Activated CD4-positive, alpha-beta T cell treated with anti-CD3 and anti-CD28 coated beads, Interleukin-2, amount 10 ng/mL, durations not matched to agents 7 days and 5 days (primary cell): ENCODE data around the gene TMEM141. TPM values are rescaled to one million over a fixed set of nuclear protein-coding genes. Genes with fewer than 3 reads are reported as not detected.

Experiments
- CTCF ChIA-PET: fragments of 350-600 bp; sonication (Branson Sonifier 250); formaldehyde crosslinking; loops from one replicate; lab custom pipeline; 2021; ENCODE audit warnings: antibody characterized with exemption; lab: Charles Lee
- POLR2A ChIA-PET: fragments of 350-600 bp; sonication (Branson Sonifier 250); formaldehyde crosslinking; loops from one replicate; lab custom pipeline; 2021; ENCODE audit warnings: antibody characterized with exemption; lab: Charles Lee
- DNase-seq: peaks from one replicate; pipeline ENCODE4 v3.0.0-alpha.2; 2020
- H3K27ac Mint-ChIP-seq: one replicate; pipeline ENCODE4 v1.8.0; 2021; ENCODE audit warnings: mild to moderate bottlenecking, moderate library complexity, mixed read lengths
- H3K27me3 Mint-ChIP-seq: one replicate; pipeline ENCODE4 v1.8.0; 2021; ENCODE audit warnings: mixed read lengths
- H3K36me3 Mint-ChIP-seq: one replicate; pipeline ENCODE4 v1.8.0; 2021; ENCODE audit warnings: low read depth, mixed read lengths
- H3K4me1 Mint-ChIP-seq: one replicate; pipeline ENCODE4 v1.8.0; 2021; ENCODE audit warnings: mixed read lengths
- H3K4me3 Mint-ChIP-seq: one replicate; pipeline ENCODE4 v1.8.0; 2021; ENCODE audit warnings: mild to moderate bottlenecking, moderate library complexity, mixed read lengths
- H3K9me3 Mint-ChIP-seq: one replicate; pipeline ENCODE4 v1.8.0; 2021; ENCODE audit warnings: mixed read lengths
- total RNA-seq, 2 experiments: library from RNA; stranded (reverse); gene quantifications; one replicate each; pipeline ENCODE4 v1.2.3, GENCODE V29; 2021

The TMEM141 gene
- total RNA-seq, 2 experiments from 2014 or later, result 28.5 to 38.5 TPM

DNA sequence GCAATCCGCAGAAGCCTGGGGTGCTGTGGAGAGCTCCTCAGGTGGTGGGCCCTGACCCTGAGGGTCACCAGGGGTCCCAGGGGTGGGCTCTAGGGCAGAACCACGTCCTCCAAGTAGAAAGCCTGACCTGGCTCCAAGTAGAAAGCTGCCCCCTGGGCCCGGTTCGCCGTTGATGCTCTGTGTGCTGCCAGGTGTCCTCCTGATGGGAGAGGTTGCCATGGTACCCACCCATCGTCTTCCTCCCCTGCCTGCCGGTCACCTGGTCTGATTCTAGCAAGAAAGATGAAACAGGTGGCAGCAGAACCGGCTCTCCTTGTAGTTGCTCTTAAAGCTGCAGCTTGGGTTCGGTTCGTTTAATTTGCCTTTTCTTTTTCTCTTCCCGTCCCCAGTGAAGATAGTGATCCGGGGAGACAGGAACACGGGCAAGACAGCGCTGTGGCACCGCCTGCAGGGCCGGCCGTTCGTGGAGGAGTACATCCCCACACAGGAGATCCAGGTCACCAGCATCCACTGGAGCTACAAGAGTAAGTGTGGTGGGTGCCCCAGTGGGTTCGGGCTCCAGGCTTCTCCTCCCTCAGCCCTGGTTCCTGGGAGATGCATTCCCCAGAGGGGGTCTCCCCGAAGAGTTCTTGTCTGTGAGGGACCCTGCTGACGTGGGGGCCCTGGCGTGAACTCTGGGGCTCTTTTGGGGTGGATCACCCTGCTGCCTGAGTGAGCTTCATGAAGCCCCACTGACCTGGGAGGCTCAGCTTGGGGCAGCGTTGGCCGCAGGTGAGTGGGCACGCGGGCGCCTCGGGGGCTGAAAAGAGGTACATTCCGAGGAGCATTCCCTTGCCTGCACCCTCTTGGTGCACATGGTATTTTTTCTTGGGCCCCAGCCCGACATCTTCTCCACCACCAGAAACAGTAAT is 32.2 kb downstream of the TMEM141 start:
- Mint-ChIP-seq H3K27ac (no peak overlapping the region), H3K4me3 (no peak overlapping the region), H3K9me3 (no peaks in the 10 kb centered on the region), H3K27me3 (no peaks in the 10 kb centered on the region), H3K36me3 (peaks cover 12% of the 10 kb centered on the region), H3K4me1 (peaks cover 7% of the 10 kb centered on the region)
- ChIA-PET POLR2A (no interaction called here), CTCF (interaction anchor here (0.7 to 1.9 kb wide), 3 partner anchors 12 to 173 kb away, joined by 3 to 5 read pairs (median 5); no protein-coding TSS in a partner anchor)
- DNase-seq, result no peak

DNA sequence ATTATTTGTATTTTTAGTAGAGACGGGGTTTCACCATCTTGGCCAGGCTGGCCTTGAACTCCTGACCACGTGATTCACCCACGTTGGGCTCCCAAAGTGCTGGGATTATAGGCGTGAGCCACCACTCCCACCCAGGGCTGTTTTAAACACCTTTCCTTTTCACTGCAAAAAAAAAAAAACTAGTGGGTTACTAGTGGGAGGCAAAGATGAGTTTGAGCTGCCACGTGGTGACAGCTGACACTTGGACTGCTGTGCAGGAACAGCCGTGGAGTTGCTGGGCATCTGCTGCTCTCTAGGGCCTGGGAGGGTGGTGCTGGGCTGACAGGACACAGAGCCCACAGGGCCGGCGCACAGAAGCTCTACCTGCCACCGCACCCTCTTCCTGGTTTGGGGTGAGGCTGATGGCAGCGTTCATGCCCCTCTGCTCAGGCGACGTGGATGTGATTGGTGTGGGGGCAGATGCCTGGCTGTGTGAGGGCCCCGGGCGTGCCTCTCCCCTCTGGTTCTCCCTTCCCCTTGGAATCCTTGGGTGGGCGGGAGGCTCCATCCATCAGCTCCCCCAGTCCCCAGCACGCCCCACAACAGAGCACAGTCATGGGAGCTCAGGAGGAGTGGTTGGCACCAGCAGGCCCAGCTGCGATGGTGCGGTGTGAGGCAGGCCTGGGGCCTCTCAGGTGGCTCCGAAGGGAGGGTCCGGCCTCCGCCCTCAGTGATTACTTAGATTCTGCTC is 33.5 kb downstream of the TMEM141 start:
- ChIA-PET POLR2A (no interaction called here), CTCF (interaction anchor here (0.6 to 0.7 kb wide), 3 partner anchors 76 to 322 kb away, joined by 3 to 4 read pairs (median 3); no protein-coding TSS in a partner anchor)
- H3K9me3 Mint-ChIP-seq, result no peaks in the 10 kb centered on the region
- no peak for DNase-seq
- no peak overlapping the region for H3K27ac Mint-ChIP-seq
- H3K4me3 Mint-ChIP-seq, result no peak overlapping the region
- H3K36me3 Mint-ChIP-seq, result peaks cover 12% of the 10 kb centered on the region
- H3K27me3 Mint-ChIP-seq, result no peaks in the 10 kb centered on the region
- peaks cover 7% of the 10 kb centered on the region for H3K4me1 Mint-ChIP-seq

DNA sequence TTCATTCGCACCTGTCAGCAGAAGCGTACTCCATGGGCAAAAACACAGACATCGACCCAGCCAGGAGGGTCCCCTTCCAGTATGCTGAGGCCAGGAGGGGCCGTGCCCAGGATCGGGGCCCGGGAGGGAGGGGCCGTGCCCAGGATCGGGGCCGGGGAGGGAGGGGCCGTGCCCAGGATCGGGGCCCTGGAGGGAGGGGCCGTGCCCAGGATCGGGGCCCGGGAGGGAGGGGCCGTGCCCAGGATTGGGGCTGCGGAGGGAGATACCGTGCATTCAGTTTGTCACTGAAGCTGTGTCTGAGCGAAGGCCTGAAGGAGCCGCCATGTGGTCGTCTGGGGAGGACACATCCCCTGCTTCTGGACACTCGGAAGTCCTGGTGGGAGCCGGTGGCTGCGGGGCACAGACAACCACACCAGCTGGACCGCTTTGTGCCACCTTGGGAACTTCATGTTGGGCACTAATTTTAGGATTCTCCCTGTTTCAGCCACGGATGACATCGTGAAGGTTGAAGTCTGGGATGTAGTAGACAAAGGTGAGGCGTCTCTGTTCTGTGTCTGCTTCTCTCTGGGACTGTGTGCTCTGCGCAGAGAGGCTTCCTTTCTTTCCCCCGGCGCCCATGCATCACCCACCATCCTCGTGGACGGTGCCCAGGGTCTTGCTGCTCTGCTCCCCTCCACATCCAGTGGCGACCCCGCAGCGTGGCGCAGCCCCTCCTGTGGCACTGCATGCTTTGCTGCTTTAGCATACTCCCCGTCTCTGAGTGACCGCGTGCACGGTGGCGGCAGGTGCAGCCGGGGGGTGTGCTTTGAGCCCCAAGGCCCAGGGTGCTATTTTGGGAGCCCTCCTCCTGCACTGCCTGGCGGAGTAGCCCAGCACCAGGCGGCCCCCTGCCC is 34.4 kb downstream of the TMEM141 start:
- H3K4me3 Mint-ChIP-seq, result no peak overlapping the region
- peaks cover 7% of the 10 kb centered on the region for H3K4me1 Mint-ChIP-seq
- POLR2A ChIA-PET, result no interaction called here
- DNase-seq, result no peak
- no peaks in the 10 kb centered on the region for H3K9me3 Mint-ChIP-seq
- H3K27ac Mint-ChIP-seq, result no peak overlapping the region
- CTCF ChIA-PET, result interaction anchor here (0.6 to 1.0 kb wide), 2 partner anchors 26 to 135 kb away, joined by 3 read pairs; no protein-coding TSS in a partner anchor
- H3K36me3 Mint-ChIP-seq, result peaks cover 12% of the 10 kb centered on the region
- H3K27me3 Mint-ChIP-seq, result no peaks in the 10 kb centered on the region

DNA sequence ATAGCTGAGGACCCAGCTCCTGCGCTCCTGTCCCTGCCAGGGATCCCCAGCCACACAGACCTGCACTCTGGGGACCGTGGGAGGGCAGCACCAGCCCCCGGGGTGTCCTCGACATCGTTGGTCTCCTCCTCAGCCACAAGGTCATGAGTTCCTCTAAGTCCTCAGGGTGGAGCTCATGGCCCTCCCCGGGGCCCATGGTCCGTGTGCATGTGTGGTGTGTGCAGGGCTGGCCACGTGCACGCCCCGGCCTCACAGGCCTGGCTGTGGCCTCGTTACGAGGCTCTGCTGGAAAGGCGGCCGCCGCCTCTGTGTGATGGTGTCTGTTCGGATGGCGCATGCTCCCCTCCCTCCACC is 35.0 kb downstream of the TMEM141 start:
- CTCF ChIA-PET, result interaction anchor here (0.6 to 1.0 kb wide), 2 partner anchors 27 to 134 kb away, joined by 3 read pairs; no protein-coding TSS in a partner anchor

DNA sequence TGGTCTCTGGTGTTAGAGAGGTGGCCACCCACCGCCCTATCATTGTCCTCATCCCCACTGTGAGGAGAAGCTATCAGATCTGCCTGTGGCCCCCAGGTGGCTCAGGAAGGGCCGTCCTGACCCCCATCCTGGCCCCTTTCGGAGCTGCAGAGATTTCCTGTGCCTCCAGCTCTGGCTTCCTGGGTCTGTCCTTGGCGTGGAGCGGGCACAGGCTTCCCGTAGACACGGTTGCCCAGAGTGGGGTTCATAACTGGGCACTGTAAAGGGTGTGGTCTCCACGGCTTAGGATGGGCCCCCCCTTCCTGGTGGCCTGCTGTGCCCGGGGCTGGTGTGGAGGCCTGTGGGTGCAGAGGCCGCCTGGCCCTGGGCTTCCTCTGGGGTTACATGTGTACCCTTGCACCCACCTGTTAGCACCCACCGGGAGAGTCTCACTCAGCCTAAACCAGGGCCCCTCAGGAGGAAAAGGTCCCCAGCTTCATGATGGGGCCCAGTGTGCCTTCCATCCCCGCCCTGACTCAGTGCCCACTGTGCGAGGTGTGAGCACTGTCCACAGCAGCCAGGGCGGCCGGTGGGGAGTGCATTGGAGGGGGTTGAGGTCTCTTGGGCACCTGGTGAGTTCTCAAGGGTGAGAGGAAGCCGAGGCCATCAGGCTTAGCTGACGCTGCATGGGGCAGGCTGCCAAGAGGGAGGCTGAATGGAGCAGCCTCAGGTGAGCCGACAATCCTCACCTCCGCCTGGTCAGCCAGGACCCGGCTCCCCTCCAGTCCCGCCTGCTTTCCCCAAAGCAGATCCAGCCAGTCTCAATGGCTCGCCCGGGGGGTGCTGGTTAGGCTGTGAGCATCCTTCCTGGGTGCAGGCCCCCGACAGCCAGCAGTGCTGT is 35.8 kb downstream of the TMEM141 start:
- Mint-ChIP-seq H3K27ac (no peak overlapping the region), H3K4me1 (no peaks in the 10 kb centered on the region), H3K27me3 (no peaks in the 10 kb centered on the region), H3K9me3 (no peaks in the 10 kb centered on the region), H3K4me3 (no peak overlapping the region), H3K36me3 (peaks cover 10% of the 10 kb centered on the region)
- DNase-seq, result no peak
- ChIA-PET CTCF (interaction anchor here (1.0 to 3.1 kb wide), 3 partner anchors 15 to 55 kb away, joined by 3 to 19 read pairs (median 4); partner anchors contain the start of gene AJM1), POLR2A (no interaction called here)

More for the DNA sequence above, 35.0 kb downstream of the TMEM141 start:
- POLR2A ChIA-PET, result no interaction called here
- Mint-ChIP-seq H3K27ac (no peak overlapping the region), H3K4me1 (peaks cover under 1% of the 10 kb centered on the region), H3K9me3 (no peaks in the 10 kb centered on the region), H3K27me3 (no peaks in the 10 kb centered on the region), H3K4me3 (no peak overlapping the region), H3K36me3 (peaks cover 9% of the 10 kb centered on the region)
- no peak for DNase-seq

DNA sequence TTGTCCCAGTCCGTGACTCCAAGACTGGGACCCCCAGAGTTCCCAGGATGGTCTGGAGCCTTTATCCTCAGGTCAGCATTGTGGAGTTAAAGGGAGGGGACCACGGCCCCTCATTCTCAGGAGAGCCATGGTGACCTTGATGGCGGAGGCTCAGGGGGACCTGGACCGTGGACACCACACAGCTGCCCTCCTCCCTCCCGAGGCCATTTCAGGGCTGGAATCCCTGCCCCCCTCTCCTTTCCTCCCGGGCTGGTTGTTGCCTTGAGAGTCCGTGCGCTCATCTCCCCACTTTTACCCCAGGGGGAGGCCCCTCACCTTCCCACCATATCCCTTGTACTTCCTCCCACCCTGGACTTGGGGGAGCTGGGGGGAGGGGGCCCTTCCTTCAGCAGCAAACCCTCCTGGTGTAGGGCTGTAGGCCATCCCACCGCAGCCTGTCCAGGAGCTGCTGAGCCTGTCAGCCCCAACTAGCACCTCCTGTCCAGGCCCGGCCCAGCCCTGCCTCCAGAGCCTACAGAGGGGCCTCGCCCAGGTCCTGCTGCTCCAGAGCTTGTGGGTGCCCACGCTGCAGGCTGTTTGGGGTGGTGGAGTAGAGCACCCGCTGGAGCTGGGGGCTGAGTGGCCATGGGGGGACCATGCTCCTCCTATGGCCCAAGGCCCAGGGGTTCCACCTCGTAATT is 36.8 kb downstream of the TMEM141 start:
- Mint-ChIP-seq H3K4me3 (no peak overlapping the region), H3K9me3 (no peaks in the 10 kb centered on the region), H3K4me1 (no peaks in the 10 kb centered on the region), H3K27ac (no peak overlapping the region), H3K36me3 (peaks cover 12% of the 10 kb centered on the region), H3K27me3 (no peaks in the 10 kb centered on the region)
- ChIA-PET CTCF (interaction anchor here (1.6 to 3.1 kb wide), 2 partner anchors 14 to 54 kb away, joined by 4 to 19 read pairs; partner anchors contain the start of gene AJM1), POLR2A (no interaction called here)
- DNase-seq, result no peak

DNA sequence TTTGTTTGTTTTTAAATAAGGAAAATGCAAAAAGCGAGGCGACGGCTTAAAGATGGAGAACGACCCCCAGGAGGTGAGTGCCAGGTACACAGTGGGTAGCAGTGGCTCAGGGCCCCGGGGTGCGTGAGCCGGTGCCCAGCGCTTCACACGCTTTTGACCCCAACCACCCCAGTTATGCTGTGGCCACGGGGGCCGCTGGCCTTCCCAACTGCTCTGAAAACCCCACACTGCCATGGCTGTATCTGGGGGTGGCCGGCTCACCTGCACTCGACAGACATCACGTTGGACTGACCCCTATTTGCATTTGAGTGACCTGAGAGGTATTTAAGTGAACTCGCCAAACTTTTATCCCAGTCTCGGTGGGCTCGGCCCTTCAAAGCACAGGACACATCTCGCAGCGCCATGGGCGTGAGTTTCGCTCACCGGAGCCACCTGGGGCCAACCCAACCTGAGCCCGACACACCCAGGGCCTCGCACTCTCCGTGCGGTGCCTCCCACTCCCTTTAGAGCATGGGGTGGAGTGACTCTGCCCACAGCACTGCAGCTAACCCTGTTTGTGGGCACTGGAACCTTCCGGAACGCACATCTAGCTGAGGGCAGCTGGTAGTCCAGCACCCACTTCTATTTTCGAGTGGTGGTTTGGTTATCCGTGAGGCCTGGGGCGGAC is 37.5 kb downstream of the TMEM141 start:
- no peaks in the 10 kb centered on the region for H3K27me3 Mint-ChIP-seq
- ChIA-PET CTCF (interaction anchor here (0.6 to 3.1 kb wide), 4 partner anchors 14 to 264 kb away, joined by 3 to 19 read pairs (median 4); partner anchors contain the start of gene AJM1), POLR2A (no interaction called here)
- no peak for DNase-seq
- H3K27ac Mint-ChIP-seq, result no peak overlapping the region
- H3K9me3 Mint-ChIP-seq, result no peaks in the 10 kb centered on the region
- H3K4me1 Mint-ChIP-seq, result no peaks in the 10 kb centered on the region
- H3K36me3 Mint-ChIP-seq, result peaks cover 12% of the 10 kb centered on the region
- no peak overlapping the region for H3K4me3 Mint-ChIP-seq

DNA sequence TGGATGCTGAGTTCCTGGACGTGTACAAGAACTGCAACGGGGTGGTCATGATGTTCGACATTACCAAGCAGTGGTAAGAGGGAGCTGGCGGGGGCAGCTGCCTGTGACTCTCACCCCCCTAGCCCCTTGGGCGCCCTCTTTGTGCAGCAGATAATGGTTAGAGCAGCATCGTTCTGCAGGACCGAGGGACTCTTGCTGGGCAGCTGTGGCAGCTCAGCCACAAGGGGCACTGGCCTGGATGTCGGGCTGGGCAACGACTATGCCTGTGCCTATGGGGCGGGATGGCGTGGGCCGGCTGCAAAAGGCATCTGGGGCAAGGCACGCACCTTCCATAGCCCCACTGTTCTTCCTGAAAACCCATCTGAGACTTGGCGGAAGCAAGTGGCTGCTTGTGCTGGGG is 38.3 kb downstream of the TMEM141 start:
- no peak for DNase-seq
- Mint-ChIP-seq H3K9me3 (no peaks in the 10 kb centered on the region), H3K4me1 (no peaks in the 10 kb centered on the region), H3K27ac (no peak overlapping the region), H3K36me3 (peaks cover 12% of the 10 kb centered on the region), H3K4me3 (no peak overlapping the region), H3K27me3 (no peaks in the 10 kb centered on the region)
- ChIA-PET CTCF (interaction anchor here (0.6 to 3.1 kb wide), 3 partner anchors 13 to 263 kb away, joined by 3 to 19 read pairs (median 5); partner anchors contain the start of gene AJM1), POLR2A (no interaction called here)

DNA sequence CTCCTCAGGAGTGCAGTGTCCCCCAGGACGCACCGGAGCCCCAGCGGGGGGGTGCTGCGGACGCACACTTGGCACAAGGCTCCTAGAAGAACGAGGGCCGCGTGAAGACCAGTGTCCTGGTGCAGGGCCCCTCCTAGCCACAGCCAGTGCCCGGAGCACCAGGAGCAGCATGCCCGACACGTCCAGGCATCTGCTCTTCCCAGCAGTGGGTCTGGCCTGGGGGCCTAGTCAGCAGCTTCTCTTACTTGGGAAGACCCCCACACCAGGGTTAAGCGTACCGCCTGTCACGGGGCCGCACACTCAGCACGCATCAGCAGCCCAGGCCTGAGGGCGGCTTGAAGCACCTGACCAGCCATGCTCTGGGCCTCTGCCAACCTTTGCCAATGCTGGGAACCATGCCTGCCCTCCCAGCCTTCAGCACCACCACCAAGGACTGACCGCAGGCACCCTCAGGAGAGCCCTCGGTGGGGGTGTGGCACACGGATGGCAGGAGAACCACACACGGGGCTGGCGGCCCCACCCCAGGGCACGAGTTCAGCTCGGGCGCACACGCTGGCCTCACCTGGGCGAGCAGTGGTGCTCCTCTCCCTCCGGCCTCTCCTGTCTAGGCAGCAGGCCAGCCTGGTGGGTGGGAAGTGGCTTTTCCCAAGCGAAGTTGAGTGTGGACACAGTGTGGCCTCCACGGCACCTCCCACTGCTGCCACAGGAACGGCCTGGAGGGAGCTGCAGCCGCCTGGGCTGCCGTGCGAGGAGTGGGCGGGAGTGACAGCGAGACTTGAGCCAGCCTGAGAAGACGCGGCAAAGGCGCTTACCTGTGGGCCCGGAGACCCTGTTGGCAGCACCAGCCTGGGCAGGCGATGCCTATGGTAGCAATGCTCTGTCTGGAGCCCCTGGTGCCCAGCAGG is 39.1 kb downstream of the TMEM141 start:
- Mint-ChIP-seq H3K4me1 (no peaks in the 10 kb centered on the region), H3K27ac (no peak overlapping the region), H3K27me3 (no peaks in the 10 kb centered on the region), H3K9me3 (no peaks in the 10 kb centered on the region), H3K4me3 (no peak overlapping the region), H3K36me3 (peaks cover 12% of the 10 kb centered on the region)
- POLR2A ChIA-PET, result no interaction called here
- CTCF ChIA-PET, result interaction anchor here (3.1 kb wide), 1 partner anchor 12 kb away, joined by 19 read pairs; the partner anchor contains the start of gene AJM1
- DNase-seq, result no peak
